Liver (tissue), 3 donors: ENCODE measurements around the gene ZDHHC14.

ENCODE experiments used
- CTCF ChIP-seq: fragments of 150-350 bp; IDR thresholded peaks from 2 replicates; pipeline ENCODE4 v1.5.1; 2017; ENCODE audit warnings: improper control_type of control experiment, low read depth, low read length; ENCODE audit not compliant: missing input control
- EGR1 ChIP-seq, 2 donors: IDR thresholded peaks; 2 replicates each; pipeline ENCODE4 v1.6.1; 2016 to 2018; ENCODE audit warnings: antibody characterized with exemption in 2 of 2, low read depth in 2 of 2
- TAF1 ChIP-seq: conservative IDR thresholded peaks from 2 replicates; pipeline ENCODE4 v1.6.1; 2016; ENCODE audit warnings: antibody characterized with exemption, mild to moderate bottlenecking
- donor health status: healthy.
- donor health status: healthy.

GRCh38 chr6:157438611-157439111, 57.7 kb downstream of the ZDHHC14 start:
- TF ChIP-seq CTCF = no peak
- TF ChIP-seq TAF1 = no peak
- no peak for TF ChIP-seq EGR1 (IDR thresholded peaks at IDR 0.05; ENCODE audit: low read depth in 2 of 2)
